ENCODE measurements around the gene GABRB3.

The GABRB3 gene

GRCh38 chr15:26531489-26531888 is 241.4 kb downstream of the GABRB3 start:
- no peak for DNase-seq

- DNase-seq = no peak
Observed at GRCh38 chr15:26525096-26525495, 247.8 kb downstream of the GABRB3 start.

- no peak for DNase-seq
Observed at GRCh38 chr15:26521691-26522198, 251.1 kb downstream of the GABRB3 start.

GRCh38 chr15:26521130-26521529 is 251.7 kb downstream of the GABRB3 start:
- DNase-seq = no peak

- no peak for DNase-seq
Observed at GRCh38 chr15:26518885-26519284, 254.0 kb downstream of the GABRB3 start.

- DNase-seq = no peak
Observed at GRCh38 chr15:26516102-26516980, 256.5 kb downstream of the GABRB3 start.

GRCh38 chr15:26504009-26504408 is 268.9 kb downstream of the GABRB3 start:
- no peak for DNase-seq

All from NCI-H524 (cell line).